ENCODE results near the gene IL22. TPM values are rescaled to one million over a fixed set of nuclear protein-coding genes. Genes with fewer than 3 reads are reported as not detected.

Gene IL22
- total and polyA plus RNA-seq, 12 donors: not detected

DNA sequence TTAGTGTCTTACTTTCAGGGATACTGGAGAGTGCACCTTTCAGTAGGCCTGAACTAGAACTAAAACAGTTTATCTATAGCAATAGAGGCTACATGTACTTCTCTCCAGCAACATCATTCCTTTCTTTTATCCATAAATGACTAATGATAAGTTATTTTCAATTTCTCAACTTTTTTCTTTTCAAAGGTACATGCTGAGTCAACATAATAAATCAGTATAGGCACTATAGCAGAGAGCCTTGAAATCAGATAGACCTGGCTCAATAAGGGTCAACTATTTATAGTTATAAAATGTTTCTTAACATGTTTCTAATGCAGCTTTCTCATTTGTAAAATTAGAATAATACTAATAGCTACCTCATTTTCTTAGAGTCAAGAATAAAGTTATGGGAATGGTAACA, 5.6 kb downstream of the IL22 start:
- no peak overlapping the region for H3K27ac ChIP-seq

DNA sequence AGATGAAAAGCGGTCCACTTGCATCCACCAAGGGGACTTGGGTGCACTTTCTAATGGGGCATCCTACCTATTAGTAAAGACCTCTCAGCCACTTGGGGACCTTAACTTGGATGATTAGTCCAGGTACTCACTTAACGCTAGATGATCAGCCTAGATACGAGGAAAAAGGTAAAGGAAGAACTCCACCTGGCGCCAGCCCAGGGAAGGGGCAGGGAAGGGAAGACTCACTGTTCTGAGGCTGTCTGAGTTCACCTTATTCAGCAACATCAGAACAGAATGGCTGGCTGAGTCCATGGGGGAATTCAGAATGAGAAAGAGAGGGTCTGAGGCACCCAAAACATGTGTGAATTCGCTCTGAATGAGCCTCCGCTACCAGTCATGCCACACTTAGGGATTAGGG, 7.1 kb downstream of the IL22 start:
- peaks cover 4 to 12% of the 10 kb centered on the region in 2 donors for H3K4me1 ChIP-seq (replicated peaks in 1 of 2)
- WGBS, 4 donors: 89 to 95% (median 93%) methylated on average over 5 to 6 of the region's 6 CpGs
- no peak for DNase-seq
- no peaks in the 10 kb centered on the region for H3K9me3 ChIP-seq (replicated peaks in 1 of 3)
- no peaks in the 10 kb centered on the region for H3K36me3 ChIP-seq (replicated peaks in 1 of 2)
- H3K4me3 ChIP-seq: no peak overlapping the region
- H3K27ac ChIP-seq: no peak overlapping the region
- TF ChIP-seq POLR2A (IDR thresholded peaks at IDR 0.05): no peak
- TF ChIP-seq, protein P1, sequence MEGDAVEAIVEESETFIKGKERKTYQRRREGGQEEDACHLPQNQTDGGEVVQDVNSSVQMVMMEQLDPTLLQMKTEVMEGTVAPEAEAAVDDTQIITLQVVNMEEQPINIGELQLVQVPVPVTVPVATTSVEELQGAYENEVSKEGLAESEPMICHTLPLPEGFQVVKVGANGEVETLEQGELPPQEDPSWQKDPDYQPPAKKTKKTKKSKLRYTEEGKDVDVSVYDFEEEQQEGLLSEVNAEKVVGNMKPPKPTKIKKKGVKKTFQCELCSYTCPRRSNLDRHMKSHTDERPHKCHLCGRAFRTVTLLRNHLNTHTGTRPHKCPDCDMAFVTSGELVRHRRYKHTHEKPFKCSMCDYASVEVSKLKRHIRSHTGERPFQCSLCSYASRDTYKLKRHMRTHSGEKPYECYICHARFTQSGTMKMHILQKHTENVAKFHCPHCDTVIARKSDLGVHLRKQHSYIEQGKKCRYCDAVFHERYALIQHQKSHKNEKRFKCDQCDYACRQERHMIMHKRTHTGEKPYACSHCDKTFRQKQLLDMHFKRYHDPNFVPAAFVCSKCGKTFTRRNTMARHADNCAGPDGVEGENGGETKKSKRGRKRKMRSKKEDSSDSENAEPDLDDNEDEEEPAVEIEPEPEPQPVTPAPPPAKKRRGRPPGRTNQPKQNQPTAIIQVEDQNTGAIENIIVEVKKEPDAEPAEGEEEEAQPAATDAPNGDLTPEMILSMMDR (IDR thresholded peaks at IDR 0.05): no peak
- no peaks in the 10 kb centered on the region for H3K27me3 ChIP-seq
- intact Hi-C loops (cut with DNase I): no loop called here

More for the DNA sequence above, 5.6 kb downstream of the IL22 start:
- Histone ChIP-seq H3K36me3 (replicated peaks in 1 of 2) (no peaks in the 10 kb centered on the region), H3K27me3 (no peaks in the 10 kb centered on the region), H3K4me3 (no peak overlapping the region), H3K4me1 (replicated peaks in 1 of 2) (peaks cover 4 to 12% of the 10 kb centered on the region in 2 donors), H3K9me3 (replicated peaks in 1 of 3) (no peaks in the 10 kb centered on the region)
- TF ChIP-seq, protein P1 (IDR thresholded peaks at IDR 0.05): no peak
- TF ChIP-seq POLR2A (IDR thresholded peaks at IDR 0.05): no peak
- intact Hi-C loops (cut with DNase I): no loop called here
- DNase-seq: no peak

- H3K27me3 ChIP-seq: no peaks in the 10 kb centered on the region
- H3K4me3 ChIP-seq: peak overlapping the region in 2 of 4 donors; percentile 15 to 43
- 15 to 34% (median 28%) methylated on average over 6 of the region's 6 CpGs for WGBS, 4 donors
- peak in 1 of 7 donors; percentile 12 for DNase-seq
- H3K27ac ChIP-seq: no peak overlapping the region
- intact Hi-C loops (cut with DNase I): no loop called here
- peaks cover 4 to 12% of the 10 kb centered on the region in 2 donors for H3K4me1 ChIP-seq (replicated peaks in 1 of 2)
- H3K9me3 ChIP-seq (replicated peaks in 1 of 3): no peaks in the 10 kb centered on the region
- TF ChIP-seq, protein P1 (IDR thresholded peaks at IDR 0.05): no peak
- no peak for TF ChIP-seq POLR2A (IDR thresholded peaks at IDR 0.05)
- H3K36me3 ChIP-seq (replicated peaks in 1 of 2): no peaks in the 10 kb centered on the region
These were observed 8.0 kb downstream of the IL22 start for GRCh38 chr12:68245180-68246021.

GRCh38 chr12:68242777-68243176, 10.6 kb downstream of the IL22 start:
- Histone ChIP-seq H3K4me3 (no peak overlapping the region), H3K4me1 (replicated peaks in 1 of 2) (peaks cover 12 to 14% of the 10 kb centered on the region in 2 donors), H3K36me3 (replicated peaks in 1 of 2) (no peaks in the 10 kb centered on the region), H3K9me3 (replicated peaks in 1 of 3) (no peaks in the 10 kb centered on the region), H3K27ac (no peak overlapping the region), H3K27me3 (no peaks in the 10 kb centered on the region)
- intact Hi-C loops (cut with DNase I): no loop called here
- no peak for TF ChIP-seq POLR2A (IDR thresholded peaks at IDR 0.05)
- TF ChIP-seq, protein P1 (IDR thresholded peaks at IDR 0.05): no peak
- DNase-seq: no peak
